GM19463 (cell line): ENCODE results near the gene CAMK2D.
"Not testable (repeated sequence)": the region's sequence is repeated elsewhere in the genome, so short reads cannot be mapped to it uniquely, and the experiment has no call there.

Experiments
- ATAC-seq: cut with Tn5 transposase; IDR thresholded peaks from one replicate; pipeline ENCODE4 v1.9.1; 2021; ENCODE audit warnings: mild to moderate bottlenecking, moderate library complexity; ENCODE audit not compliant: unreplicated experiment

The CAMK2D gene

DNA sequence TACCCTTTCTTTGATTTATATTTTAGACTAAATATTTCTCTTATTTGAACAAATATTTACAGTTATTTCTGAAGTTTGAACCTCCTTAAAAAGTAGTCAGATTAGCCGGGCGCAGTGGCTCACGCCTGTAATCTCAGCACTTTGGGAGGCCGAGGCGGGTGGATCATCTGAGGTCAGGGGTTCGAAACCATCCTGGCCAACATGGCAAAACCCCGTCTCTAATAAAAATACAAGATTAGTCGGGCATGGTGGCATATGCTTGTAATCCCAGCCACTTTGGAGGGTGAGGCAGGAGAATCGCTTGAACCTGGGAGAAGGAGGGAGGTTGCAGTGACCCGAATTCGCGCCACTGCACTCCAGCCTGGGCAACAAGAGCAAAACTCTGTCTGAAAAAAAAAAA lies 2.4 kb upstream of the CAMK2D start:
- not testable (repeated sequence) for ATAC-seq

DNA sequence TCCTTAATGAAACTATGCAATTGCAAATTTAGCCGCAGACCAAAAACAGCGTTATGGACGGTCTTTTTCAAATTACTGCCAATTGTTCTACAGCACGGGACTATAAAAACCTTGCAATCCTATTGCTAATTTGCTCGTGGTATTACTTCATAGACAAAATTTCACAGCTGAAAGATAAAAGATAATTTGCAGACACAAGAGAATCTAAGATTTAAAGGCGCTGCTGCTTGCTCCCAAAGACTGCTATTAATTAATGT lies 1.4 kb upstream of the CAMK2D start:
- ATAC-seq: no peak

DNA sequence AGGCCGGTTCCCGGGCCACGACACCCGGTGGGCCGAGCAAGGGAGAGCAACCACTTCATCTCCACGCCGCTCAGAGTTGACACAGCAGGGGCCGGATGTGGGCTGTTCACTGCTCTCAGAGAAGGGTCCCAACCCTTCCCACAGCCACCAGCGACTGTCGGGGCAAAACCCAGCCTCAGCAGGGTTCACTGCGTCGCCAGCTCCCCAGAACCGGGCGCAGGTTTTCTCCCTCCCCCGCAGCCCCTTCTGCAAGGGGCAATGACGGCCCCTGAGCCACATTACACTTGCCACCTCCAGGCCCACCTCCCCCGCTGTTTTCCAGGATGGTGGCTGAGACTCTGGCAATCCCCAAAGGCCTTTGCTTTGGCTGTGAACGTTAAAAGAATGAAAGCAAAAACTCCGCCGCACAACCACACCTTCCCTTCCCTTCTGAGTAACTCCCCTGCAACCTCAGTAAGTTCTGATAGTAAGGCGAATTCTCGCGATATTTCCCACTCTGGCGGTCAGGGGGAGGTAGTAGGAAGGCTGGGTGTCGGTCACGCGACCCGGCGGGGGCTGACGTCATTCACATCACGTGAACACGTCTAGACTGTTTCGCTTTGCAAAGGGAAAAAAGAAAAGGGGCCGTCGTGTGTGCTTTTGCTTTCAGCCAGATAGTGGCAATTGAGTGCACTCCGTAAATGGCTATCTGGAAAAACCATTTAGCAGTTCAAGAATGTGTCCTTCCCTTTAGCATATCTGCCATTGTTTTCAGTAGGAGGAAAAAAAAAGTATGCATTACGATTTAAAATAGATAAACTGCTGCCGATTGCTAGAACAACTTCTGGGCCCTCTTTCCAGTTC lies 869 bp upstream of the CAMK2D start:
- peak; percentile 52 for ATAC-seq

DNA sequence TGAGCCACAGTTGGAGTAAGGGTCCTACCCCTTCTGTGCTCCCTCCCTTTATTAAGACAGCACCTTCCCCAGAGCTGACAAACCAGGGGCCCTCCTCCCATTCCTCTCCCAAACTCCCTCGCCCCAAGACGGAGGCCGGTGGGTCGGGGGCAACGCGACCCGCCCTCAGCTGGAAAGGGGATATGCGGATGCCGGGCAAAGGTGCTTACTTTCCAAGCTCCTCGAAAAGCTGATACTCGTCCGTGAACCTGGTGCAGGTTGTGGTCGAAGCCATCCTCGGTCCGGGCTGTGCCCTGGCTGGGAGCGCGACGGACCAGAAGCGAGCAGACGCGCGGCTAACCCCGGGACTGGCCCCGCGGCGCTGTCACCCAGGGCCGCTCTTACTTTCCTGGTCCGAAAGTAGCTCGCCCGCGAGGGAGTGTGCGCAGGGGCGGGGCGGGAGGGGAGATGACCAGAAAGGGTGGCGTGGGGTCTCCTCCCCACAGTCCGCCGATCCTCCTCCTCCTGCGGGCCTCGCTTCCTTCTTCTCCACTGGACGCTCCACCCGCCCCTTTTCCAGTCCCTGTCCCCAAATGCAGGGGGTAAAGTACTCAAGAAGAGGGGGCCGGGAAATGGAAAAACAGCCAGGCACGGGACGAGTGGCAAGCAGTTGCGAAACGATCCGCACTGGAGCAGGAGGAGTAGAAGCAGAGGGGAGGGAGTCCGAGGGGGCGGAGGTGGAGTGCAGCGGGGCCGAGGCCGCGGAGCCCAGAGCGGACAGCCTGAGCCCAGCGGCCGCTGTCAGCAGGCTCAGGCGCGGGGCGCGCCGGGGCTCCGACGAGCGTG lies 531 bp downstream of the CAMK2D start:
- ATAC-seq: peak; percentile 25

DNA sequence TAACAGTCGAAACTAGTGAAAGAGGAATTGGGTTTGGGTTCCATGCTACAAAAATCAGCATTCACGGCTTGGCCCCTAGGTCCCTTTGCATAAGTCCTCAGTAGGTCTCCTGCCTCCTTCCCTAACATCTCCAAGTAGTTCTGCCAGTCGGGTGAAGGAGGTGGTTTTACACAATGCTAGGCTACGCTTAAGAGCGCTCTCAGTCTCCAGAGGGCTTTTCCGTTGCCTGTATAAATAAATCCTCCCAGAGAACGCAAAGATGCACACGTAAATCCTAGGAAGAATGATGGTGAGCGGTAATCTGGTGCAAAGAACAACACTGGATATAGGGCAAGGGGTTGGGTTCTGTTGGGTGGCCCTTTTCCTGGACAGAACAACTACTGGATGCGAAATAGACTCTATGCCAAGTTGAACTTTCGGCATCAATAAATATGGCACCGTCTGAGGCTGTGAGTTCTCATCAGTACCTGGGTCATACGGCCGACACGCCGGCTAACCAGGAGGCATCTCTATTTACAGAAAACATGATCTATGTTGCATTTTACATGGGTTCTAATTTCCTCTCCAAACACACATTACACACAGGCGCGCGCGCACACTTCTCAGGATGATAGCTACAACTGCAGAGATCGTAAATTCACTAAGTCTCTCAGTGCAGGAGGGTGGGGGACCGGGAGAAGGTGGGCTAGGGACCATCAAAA lies 1.3 kb downstream of the CAMK2D start:
- ATAC-seq: no peak

DNA sequence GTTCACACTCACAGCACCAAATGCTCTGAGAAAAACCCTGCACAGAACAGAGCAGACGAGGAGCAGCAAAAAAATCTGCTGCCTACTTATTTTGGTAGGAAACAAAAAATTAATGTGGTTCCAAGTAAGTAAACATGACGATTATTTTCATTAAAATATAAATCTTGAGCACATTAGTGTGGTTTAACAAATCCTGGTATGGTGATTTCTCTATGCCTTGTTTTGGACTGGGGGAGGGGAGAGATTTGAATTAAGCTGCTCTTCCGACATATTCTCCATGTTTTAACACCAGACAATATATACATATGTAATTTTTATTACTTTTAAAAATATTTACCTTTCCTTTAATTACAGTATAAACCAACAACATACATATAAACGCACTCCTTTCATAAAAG lies 1.8 kb downstream of the CAMK2D start:
- ATAC-seq: no peak

DNA sequence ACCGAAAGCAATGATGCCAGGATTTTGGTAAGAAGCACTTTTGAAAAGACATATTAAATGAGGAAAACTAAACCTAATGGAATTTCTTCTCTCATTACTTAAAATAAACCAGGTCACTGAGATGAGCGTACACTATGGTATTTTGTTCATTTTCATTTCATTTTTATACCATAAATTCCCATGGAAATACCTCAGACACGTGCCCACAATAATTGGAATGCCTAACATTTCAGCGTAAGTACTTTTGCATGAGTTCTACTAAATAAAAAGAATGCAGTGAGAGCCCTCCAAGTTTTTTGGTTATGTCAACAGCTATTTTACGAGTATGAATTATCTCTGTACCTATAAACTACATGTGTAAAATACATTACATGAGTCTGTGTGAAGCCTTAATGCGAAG lies 3.2 kb downstream of the CAMK2D start:
- no peak for ATAC-seq

DNA sequence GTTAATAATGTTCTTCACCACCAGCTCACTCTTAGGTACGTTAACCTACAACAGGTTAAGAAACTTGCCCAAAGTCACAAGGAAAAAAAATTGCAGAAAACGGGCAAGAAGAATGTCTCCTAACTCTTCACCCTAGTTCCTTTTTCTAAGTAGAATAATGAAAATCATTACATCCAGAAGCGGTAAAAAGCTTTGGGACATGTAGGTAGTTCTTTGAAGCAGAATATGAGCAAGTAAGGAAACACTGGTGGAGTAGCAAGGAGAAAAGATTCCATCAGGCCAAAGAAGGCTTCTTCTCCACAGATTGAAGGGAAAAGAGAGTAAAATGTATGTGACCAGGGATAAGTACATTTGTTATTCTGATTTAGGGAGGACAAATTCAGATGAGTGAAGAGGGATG lies 4.1 kb downstream of the CAMK2D start:
- no peak for ATAC-seq

DNA sequence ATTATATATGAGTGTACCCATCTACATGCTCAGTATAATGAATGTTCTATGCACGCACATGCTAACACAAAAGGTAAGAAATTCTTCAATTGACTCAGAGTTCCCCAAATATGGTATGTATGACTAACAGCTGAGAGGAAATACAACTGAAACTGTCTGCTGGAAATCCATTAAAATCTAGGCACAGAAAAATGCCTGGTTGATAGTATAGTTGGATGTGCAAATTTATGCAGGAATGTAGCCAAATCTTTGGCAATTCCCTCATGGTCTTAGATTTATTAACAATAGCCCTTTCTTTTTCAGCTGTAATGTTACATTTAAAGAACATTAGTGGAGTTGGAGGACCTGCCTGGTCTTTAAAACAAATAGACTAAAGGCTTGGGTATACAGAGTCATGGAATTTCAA lies 5.5 kb downstream of the CAMK2D start:
- peak; percentile 88 for ATAC-seq

DNA sequence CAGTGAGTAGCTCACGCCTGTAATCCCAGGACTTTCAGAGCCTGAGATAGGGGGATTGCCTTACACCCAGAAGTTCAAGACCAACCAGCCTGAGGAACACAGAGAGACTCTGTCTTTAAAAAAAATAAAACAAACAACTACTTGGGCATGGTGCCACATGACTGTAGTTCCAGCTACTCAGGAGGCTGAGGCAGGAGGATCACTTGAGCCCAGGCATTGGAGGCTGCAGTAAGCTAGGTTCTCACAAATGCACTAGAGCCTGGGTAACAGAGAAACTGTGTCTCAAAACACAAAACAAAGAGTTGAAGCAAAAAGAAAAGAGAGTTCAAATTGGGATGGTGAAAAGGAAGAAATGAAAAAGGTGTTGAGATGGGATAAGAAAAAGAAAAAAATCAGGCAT lies 10.8 kb downstream of the CAMK2D start:
- ATAC-seq: no peak

DNA sequence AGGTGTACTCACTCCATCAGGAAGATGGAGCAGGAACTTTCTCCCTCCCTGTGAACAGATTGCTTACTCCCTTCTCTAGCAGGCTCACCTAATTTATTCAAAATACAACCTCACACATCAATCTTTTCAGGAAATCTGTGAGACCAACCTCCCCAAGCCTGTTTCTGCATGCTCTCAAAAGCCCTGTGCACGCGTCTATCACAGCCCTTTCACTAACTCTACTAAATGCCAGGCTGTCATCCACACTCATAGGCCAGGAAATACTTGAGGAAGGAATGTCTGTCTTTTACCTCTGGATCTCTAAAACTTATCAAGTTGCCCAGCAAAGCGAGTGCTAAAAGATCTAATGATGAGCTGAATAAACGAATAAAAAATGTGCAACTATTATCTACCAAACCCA lies 11.2 kb downstream of the CAMK2D start:
- ATAC-seq: no peak

DNA sequence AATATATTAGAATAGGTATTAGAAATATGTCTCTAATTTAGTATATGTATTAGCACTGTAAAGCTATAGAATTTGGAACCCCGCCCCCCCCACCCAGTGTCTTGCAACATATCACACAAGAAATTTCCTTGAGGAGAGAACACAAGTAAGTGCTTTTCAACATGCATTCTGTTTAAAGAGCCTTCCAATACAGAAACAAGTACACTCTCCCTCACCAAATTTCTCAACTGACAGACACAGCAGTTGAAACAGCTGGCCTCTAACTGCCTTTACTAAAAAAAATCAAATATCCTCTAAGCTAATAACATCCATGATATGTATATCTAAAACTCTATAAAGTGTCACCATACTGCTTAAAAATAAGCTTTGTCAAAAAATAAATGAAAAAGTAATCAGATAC lies 12.4 kb downstream of the CAMK2D start:
- no peak for ATAC-seq

DNA sequence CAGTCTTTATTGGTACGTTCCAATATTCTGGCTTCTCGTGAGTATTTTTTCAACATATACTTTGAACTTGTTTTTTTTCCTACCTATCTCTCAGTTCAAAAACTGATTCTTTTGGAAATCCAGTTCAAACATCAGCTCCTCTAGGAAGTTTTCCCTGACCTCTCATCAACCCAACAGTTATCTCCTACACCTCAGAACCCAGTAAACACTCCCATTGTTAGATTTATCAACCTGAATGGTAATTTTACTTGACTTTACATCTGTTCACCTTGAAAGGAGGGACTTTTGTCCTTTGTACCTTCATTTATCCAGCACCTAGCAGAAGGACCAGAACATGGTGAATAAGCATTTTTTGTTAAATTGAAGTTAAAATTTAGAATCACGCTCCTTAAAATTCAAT lies 13.6 kb downstream of the CAMK2D start:
- no peak for ATAC-seq

DNA sequence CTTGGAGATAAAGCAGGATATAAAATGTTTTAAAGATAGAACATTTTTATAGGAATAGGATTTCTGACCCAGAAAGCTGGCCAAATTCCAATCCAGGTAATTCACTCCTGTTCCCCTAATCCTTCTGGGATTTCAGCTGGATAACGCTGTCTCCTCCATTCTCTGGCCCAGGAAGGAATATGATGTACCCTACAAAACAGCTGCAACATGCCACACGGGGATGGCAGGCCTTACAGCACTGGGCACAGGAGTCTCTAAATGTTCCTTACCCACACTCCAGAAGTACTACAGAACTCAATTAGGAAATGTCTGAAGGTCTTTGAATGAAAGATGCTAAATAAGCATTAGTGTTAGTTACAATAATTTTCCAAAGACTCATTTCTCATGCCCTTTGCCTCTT lies 15.8 kb downstream of the CAMK2D start:
- no peak for ATAC-seq

DNA sequence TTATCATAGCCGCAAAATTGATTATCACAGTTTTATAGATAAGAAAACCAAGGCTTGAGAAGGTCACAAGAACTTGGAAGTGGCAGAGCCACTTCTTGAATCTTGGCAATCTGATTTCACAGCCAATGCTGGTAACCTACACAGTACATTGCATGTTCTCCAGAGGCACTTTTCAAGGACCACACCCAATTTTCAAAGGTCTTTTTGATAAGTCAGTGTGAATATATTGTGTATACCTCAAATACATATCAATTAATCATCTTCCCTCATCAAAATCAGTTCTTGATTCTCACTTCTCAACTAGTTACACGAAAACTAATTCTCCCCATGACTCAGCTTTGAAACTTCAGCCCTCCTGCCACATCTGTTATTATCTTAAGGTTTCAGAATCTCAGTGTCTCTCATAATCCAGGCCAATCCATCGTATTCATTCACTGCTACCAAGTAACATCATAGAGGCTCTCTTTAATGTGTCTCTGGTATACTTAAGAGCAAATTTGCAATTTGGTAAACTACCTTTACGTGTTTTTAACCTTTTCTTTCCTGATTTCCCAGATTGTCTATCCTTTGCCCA lies 16.8 kb downstream of the CAMK2D start:
- no peak for ATAC-seq

DNA sequence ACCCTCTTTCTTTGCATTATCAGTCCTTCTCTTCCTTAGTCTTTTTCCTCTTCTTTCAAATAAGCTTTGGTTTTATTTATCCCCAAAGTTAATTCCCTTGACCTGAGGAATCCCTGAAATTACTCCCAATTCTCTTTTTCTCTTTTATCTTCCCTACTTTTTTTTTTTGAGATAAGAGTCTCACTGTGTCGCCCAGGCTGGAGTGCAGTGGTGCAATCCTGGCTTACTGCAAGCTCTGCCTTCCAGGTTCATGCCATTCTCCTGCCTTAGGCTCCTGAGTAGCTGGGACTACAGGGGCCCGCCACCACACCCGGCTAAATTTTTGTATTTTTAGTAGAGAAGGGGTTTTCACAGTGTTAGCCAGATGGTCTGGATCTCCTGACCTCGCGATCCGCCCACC lies 17.8 kb downstream of the CAMK2D start:
- ATAC-seq: no peak

DNA sequence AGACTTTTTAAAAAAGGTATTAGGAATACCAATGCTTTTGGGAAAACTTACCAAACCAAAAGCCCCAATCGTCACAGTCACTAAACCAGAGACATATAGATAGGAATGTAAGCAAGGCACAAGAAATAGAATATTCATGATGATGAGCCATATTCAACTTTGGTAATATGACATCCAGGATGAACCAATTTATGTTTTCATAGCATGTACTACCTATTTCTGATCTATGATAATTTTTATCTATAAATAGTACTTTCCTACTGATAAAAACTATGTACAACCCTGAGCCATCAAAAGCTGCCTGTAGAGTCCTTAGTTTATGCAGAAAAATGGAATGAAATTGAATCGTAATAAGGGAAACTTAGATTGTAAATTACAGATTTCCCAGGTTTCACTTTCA lies 18.9 kb downstream of the CAMK2D start:
- ATAC-seq: no peak

DNA sequence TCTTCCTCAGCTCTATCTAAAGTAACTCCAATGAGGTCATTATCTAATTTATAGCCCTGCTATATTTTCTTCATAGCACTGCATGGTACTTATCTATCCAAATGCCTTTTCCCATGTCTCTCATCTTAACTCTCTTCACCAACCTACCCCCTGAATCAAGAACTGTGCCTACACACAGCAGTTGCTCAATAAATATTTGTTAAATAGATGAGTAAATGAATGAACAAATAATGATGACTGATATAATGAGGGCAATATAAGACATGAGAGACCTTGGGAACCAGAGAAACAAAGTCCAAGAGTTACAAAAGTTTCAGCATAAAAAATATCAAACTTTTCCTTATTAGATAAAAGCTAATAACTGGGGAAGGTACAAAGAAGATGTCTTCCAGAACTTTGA lies 19.6 kb downstream of the CAMK2D start:
- no peak for ATAC-seq

DNA sequence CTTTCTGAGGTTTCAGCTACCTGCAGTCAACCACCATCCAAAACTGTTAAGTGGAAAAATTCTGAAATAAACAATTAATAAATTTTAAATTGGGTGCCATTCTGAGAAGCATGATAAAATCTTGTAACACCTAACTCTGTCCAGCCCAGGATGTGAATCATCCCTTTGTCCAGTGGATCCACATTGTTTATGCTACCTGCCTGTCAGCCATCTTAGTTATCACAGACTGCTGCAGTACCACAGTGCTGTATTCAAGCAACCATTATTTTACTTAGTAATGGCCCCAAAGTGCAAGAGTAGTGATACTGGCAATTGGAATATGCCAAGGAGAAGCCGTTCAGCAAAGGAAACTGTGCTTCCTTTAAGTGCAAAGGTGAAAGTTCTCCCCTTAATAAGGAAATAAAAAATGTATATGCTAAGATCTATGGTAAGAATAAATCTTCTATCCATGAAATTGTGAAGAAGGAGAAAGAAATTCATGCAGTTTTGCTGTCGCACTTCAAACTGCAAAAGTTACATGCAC lies 20.6 kb downstream of the CAMK2D start:
- ATAC-seq: no peak

DNA sequence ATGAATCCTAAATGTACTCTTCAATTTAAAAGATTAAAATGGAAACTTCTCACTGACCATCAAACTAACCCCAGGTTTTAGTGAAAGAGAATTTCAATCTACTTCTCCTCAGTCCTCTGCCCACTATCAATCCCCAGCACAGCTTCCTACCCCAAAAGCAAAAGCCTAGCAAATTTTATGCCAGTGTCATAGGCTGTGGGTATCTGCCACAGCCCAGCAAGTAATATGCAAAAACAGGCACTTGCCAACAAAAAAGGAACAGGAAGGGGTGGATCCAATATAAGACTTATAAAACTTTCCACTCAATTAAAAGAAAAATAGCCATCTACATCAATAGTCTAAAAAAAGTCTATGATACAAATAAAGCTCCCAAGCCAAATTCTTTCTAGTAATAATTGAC lies 22.3 kb downstream of the CAMK2D start:
- no peak for ATAC-seq

DNA sequence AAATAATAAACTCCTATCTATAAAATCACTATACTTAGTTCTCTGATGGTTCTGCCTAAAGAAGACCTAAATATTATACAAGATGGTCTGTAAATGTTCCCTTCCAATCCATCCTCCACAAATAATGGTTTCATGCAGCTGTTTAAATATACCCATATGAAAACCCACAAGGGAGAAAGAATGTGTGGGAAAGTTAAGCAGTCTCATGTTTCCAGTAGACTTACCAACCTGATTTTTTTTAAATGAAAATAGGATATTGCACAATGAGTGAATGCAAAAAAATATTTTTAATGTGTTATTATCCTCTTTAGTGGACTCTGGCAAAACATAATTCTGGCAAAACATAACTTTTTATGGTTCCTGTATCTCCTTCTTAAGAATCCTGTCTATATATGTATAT lies 23.3 kb downstream of the CAMK2D start:
- no peak for ATAC-seq
